Transverse colon (tissue), 3 donors: Measurements from ENCODE around the gene RRP7A.
"Not testable (repeated sequence)": the region's sequence is repeated elsewhere in the genome, so short reads cannot be mapped to it uniquely, and the experiment has no call there.

Experiments
- CTCF ChIP-seq, 5 experiments: fragments of 200-600 bp in 3 of 5; fragments of 450-650 bp in 2 of 5; sonication (generic) in 3 of 5; IDR thresholded peaks; 1 replicate in 2 of 5; 2 replicates in 3 of 5; pipeline ENCODE4 v1.5.1; 2016 to 2017; ENCODE audit warnings: antibody characterized with exemption in 5 of 5, inconsistent platforms in 3 of 5, mild to moderate bottlenecking in 2 of 5, moderate library complexity in 1 of 5
- EP300 ChIP-seq: sonication (generic); formaldehyde crosslinking; IDR thresholded peaks from one replicate; pipeline ENCODE4 v1.6.1; 2017; ENCODE audit warnings: antibody characterized with exemption, low read depth
- POLR2A ChIP-seq: fragments of 450-650 bp; IDR thresholded peaks from one replicate; pipeline ENCODE4 v1.6.1; 2016; ENCODE audit warnings: antibody characterized with exemption, mild to moderate bottlenecking, moderate library complexity

- TF ChIP-seq CTCF (IDR thresholded peaks at IDR 0.05); EP300; POLR2A: not testable (repeated sequence)
Measured at GRCh38 chr22:42517103-42517502, 2.5 kb downstream of the RRP7A start.
